ENCODE results near the gene NLRC3.

GRCh38 chr16:3598236-3598635, 21.0 kb upstream of the NLRC3 start:
- TF ChIP-seq EZH2 (IDR thresholded peaks at IDR 0.05; ENCODE audit: insufficient read depth, low read length) (no peak), CTCF (IDR thresholded peaks at IDR 0.05; ENCODE audit: insufficient read depth, low read depth, low read length) (no peak)
